ENCODE data around the gene TSPAN9. TPM values are rescaled to one million over a fixed set of nuclear protein-coding genes. Genes with fewer than 3 reads are reported as not detected.

TSPAN9 gene
- polyA plus RNA-seq, 1 donor (not counting 4 experiments of a cell fraction or from before 2014, with no cell fraction given) = 27.5 TPM

- Histone ChIP-seq H3K27me3 (ENCODE audit: control insufficient read depth, extremely low read depth, insufficient read depth, low read length) (no peaks in the 10 kb centered on the region), H4K20me1 (ENCODE audit: control insufficient read depth, extremely low read depth, insufficient read depth, low read length) (no peaks in the 10 kb centered on the region), H2AFZ (ENCODE audit: control insufficient read depth, low read length) (no peak overlapping the region), H3K4me3 (ENCODE audit: control insufficient read depth in 2 of 3, extremely low read depth in 1 of 3, insufficient read depth in 2 of 3, low read depth in 1 of 3, low read length in 3 of 3) (no peak overlapping the region), H3K79me2 (ENCODE audit: control insufficient read depth, insufficient read depth, low read length) (no peaks in the 10 kb centered on the region), H3K9me3 (ENCODE audit: control insufficient read depth, low read depth, low read length) (no peaks in the 10 kb centered on the region), H3K4me1 (ENCODE audit: control insufficient read depth, extremely low read depth, insufficient read depth, low read length) (no peaks in the 10 kb centered on the region), H3K27ac (ENCODE audit: control insufficient read depth, insufficient read depth, low read length) (no peak overlapping the region), H3K4me2 (ENCODE audit: control insufficient read depth, extremely low read depth, insufficient read depth, low read depth, low read length) (no peak overlapping the region), H3K9me1 (ENCODE audit: control insufficient read depth, extremely low read depth, insufficient read depth, low read length) (peaks cover 2% of the 10 kb centered on the region), H3K9ac (ENCODE audit: control insufficient read depth, extremely low read depth, insufficient read depth, low read length) (no peak overlapping the region), H3K36me3 (ENCODE audit: control insufficient read depth in 2 of 2, extremely low read depth in 1 of 2, insufficient read depth in 2 of 2, low read length in 2 of 2) (peaks cover 0 to 1% of the 10 kb centered on the region in 2 experiments)
- dilution Hi-C loops (cut with MboI; ENCODE audit: extremely low pct_ligation_motif_present, low sequenced_read_pairs) = no loop called here
- FAIRE-seq = no peak
- DNase-seq (ENCODE audit: low read depth, low spot score) = no peak
- no peak for TF ChIP-seq CTCF (optimal IDR thresholded peaks at IDR 0.05 in 1 of 3, IDR thresholded peaks at IDR 0.05 in 1 of 3, conservative IDR thresholded peaks at IDR 0.05 in 1 of 3; ENCODE audit: extremely low read depth in 1 of 3, insufficient read depth in 2 of 3, low read length in 3 of 3)
- TF ChIP-seq EZH2 (IDR thresholded peaks at IDR 0.05; ENCODE audit: low read length) = no peak
These were observed 166.4 kb downstream of the TSPAN9 start for GRCh38 chr12:3243376-3244084.

GRCh38 chr12:3244219-3244750, 167.1 kb downstream of the TSPAN9 start:
- H3K4me1 ChIP-seq (ENCODE audit: control insufficient read depth, extremely low read depth, insufficient read depth, low read length) = no peaks in the 10 kb centered on the region
- H4K20me1 ChIP-seq (ENCODE audit: control insufficient read depth, extremely low read depth, insufficient read depth, low read length) = no peaks in the 10 kb centered on the region
- H3K79me2 ChIP-seq (ENCODE audit: control insufficient read depth, insufficient read depth, low read length) = no peaks in the 10 kb centered on the region
- FAIRE-seq (no peak), DNase-seq (ENCODE audit: low read depth, low spot score) (no peak)
- H3K9me3 ChIP-seq (ENCODE audit: control insufficient read depth, low read depth, low read length) = no peaks in the 10 kb centered on the region
- dilution Hi-C loops (cut with MboI; ENCODE audit: extremely low pct_ligation_motif_present, low sequenced_read_pairs) = no loop called here
- peaks cover 2% of the 10 kb centered on the region for H3K9me1 ChIP-seq (ENCODE audit: control insufficient read depth, extremely low read depth, insufficient read depth, low read length)
- no peak overlapping the region for H3K4me3 ChIP-seq (ENCODE audit: control insufficient read depth in 2 of 3, extremely low read depth in 1 of 3, insufficient read depth in 2 of 3, low read depth in 1 of 3, low read length in 3 of 3)
- H3K4me2 ChIP-seq (ENCODE audit: control insufficient read depth, extremely low read depth, insufficient read depth, low read depth, low read length) = no peak overlapping the region
- H3K36me3 ChIP-seq (ENCODE audit: control insufficient read depth in 2 of 2, extremely low read depth in 1 of 2, insufficient read depth in 2 of 2, low read length in 2 of 2) = peaks cover 0 to 1% of the 10 kb centered on the region in 2 experiments
- H2AFZ ChIP-seq (ENCODE audit: control insufficient read depth, low read length) = no peak overlapping the region
- no peak for TF ChIP-seq EZH2 (IDR thresholded peaks at IDR 0.05; ENCODE audit: low read length)
- no peak for TF ChIP-seq CTCF (optimal IDR thresholded peaks at IDR 0.05 in 1 of 3, IDR thresholded peaks at IDR 0.05 in 1 of 3, conservative IDR thresholded peaks at IDR 0.05 in 1 of 3; ENCODE audit: extremely low read depth in 1 of 3, insufficient read depth in 2 of 3, low read length in 3 of 3)
- no peaks in the 10 kb centered on the region for H3K27me3 ChIP-seq (ENCODE audit: control insufficient read depth, extremely low read depth, insufficient read depth, low read length)
- H3K9ac ChIP-seq (ENCODE audit: control insufficient read depth, extremely low read depth, insufficient read depth, low read length) = no peak overlapping the region
- H3K27ac ChIP-seq (ENCODE audit: control insufficient read depth, insufficient read depth, low read length) = no peak overlapping the region
